ENCODE data around the gene SDK1.
A peak's percentile ranks its signal among the peaks of the same experiment; 100 is the strongest.

The SDK1 gene

GRCh38 chr7:4030346-4030950 is 729.4 kb downstream of the SDK1 start:
- no peak for DNase-seq

GRCh38 chr7:4033996-4034395 is 732.9 kb downstream of the SDK1 start:
- DNase-seq: no peak

- DNase-seq: no peak
Observed at GRCh38 chr7:4037308-4037707, 736.3 kb downstream of the SDK1 start.

GRCh38 chr7:4037877-4038276 is 736.8 kb downstream of the SDK1 start:
- DNase-seq: no peak

GRCh38 chr7:4040109-4040928 is 739.3 kb downstream of the SDK1 start:
- DNase-seq: no peak

GRCh38 chr7:4042402-4043045 is 741.5 kb downstream of the SDK1 start:
- no peak for DNase-seq

GRCh38 chr7:4043988-4044387 is 742.9 kb downstream of the SDK1 start:
- no peak for DNase-seq

- no peak for DNase-seq
Observed at GRCh38 chr7:4045450-4045849, 744.4 kb downstream of the SDK1 start.

GRCh38 chr7:4045975-4046374 is 744.9 kb downstream of the SDK1 start:
- no peak for DNase-seq

GRCh38 chr7:4048336-4048735 is 747.3 kb downstream of the SDK1 start:
- no peak for DNase-seq

- DNase-seq: no peak
Observed at GRCh38 chr7:4049202-4049601, 748.1 kb downstream of the SDK1 start.

- no peak for DNase-seq
Observed at GRCh38 chr7:4050126-4050660, 749.1 kb downstream of the SDK1 start.

GRCh38 chr7:4051696-4052095 is 750.6 kb downstream of the SDK1 start:
- no peak for DNase-seq

GRCh38 chr7:4052130-4052529 is 751.1 kb downstream of the SDK1 start:
- DNase-seq: peak; percentile 2

GRCh38 chr7:4054158-4054557 is 753.1 kb downstream of the SDK1 start:
- DNase-seq: no peak

- no peak for DNase-seq
Observed at GRCh38 chr7:4056552-4057288, 755.7 kb downstream of the SDK1 start.

GRCh38 chr7:4057289-4057616 is 756.2 kb downstream of the SDK1 start:
- no peak for DNase-seq

- DNase-seq: no peak
Observed at GRCh38 chr7:4058158-4058557, 757.1 kb downstream of the SDK1 start.

GRCh38 chr7:4065190-4065589 is 764.1 kb downstream of the SDK1 start:
- DNase-seq: no peak

- DNase-seq: no peak
Observed at GRCh38 chr7:4066206-4066605, 765.2 kb downstream of the SDK1 start.

- no peak for DNase-seq
Observed at GRCh38 chr7:4066626-4067475, 765.8 kb downstream of the SDK1 start.

- no peak for DNase-seq
Observed at GRCh38 chr7:4067476-4067760, 766.4 kb downstream of the SDK1 start.

- no peak for DNase-seq
Observed at GRCh38 chr7:4067874-4068273, 766.8 kb downstream of the SDK1 start.
